Stimulated activated CD8-positive, alpha-beta memory T cell treated with anti-CD3 and anti-CD28 coated beads, Interleukin-15, amount 100 ng/mL, for 48 hours (primary cell): Measurements from ENCODE around the gene OR10H4.
"Not testable (repeated sequence)": the region's sequence is repeated elsewhere in the genome, so short reads cannot be mapped to it uniquely, and the experiment has no call there.

Experiments
- DNase-seq, 2 donors: peaks; one replicate each; pipeline ENCODE4 v3.0.0-alpha.2; 2020; ENCODE audit warnings: low read depth in 2 of 2

OR10H4 gene, protein sequence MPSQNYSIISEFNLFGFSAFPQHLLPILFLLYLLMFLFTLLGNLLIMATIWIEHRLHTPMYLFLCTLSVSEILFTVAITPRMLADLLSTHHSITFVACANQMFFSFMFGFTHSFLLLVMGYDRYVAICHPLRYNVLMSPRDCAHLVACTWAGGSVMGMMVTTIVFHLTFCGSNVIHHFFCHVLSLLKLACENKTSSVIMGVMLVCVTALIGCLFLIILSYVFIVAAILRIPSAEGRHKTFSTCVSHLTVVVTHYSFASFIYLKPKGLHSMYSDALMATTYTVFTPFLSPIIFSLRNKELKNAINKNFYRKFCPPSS

GRCh38 chr19:15948223-15949058 is at the start of gene OR10H4:
Gene OR10H4 (plus strand): TSS chr19:15949008. CDS start chr19:15949008, 0 bp downstream.
- DNase-seq, result no peak

- DNase-seq, result not testable (repeated sequence)
These were observed 49.2 kb upstream of the OR10H4 start for GRCh38 chr19:15899561-15899960.

DNA sequence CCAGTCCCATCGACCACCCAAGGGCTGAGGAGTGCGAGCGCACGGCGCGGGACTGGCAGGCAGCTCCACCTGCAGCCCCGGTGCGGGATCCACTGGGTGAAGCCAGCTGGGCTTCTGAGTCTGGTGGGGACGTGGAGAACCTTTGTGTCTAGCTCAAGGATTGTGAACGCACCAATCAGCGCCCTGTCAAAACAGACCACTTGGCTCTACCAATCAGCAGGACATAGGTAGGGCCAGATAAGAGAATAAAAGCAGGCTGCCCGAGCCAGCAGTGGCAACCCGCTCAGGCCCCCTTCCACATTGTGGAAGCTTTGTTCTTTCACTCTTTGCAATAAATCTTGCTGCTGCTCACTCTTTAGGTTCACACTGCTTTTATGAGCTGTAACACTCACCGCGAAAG is 48.8 kb upstream of the OR10H4 start:
- DNase-seq, result not testable (repeated sequence)

- no peak for DNase-seq
These were observed 48.3 kb upstream of the OR10H4 start for GRCh38 chr19:15900504-15900903.

DNA sequence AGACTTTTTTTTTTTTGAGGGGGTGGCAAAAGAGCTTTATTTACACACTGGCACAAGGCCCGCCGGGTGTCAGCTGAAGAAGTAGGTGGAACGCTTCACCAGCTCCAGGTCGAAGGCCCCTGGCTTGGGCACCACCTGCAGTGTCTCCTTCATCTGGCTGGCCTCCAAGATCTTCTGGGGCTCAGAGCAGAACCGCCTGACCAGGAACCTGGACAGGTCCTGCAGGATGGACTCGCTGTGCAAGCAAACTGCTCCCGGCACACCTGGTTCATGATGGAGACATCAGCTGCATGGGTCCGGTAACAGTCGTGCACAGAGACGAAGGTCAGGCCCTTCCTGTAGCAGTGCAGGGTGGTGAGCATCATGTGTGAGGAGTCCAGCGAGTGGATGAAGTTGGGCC is 46.6 kb upstream of the OR10H4 start:
- no peak for DNase-seq

DNA sequence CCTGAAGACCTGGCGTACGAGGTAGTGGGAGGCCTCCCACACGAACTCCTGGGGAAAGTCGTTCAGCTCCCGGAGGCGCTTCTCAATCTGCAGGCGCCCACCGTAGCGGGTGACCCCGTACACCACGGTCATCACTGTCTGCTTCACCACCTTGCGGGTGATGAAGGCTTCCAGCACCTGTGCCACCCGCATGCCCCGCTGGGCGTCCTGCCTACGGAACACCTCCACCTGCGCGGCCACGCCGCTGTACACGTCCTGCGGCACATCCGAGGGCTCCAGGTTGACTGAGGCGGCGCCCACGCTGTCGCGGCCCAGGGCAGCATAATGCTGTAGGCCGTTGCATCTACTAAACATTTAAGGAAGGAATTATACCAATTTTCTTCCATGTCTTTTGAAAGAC is 45.9 kb upstream of the OR10H4 start:
- not testable (repeated sequence) for DNase-seq

DNA sequence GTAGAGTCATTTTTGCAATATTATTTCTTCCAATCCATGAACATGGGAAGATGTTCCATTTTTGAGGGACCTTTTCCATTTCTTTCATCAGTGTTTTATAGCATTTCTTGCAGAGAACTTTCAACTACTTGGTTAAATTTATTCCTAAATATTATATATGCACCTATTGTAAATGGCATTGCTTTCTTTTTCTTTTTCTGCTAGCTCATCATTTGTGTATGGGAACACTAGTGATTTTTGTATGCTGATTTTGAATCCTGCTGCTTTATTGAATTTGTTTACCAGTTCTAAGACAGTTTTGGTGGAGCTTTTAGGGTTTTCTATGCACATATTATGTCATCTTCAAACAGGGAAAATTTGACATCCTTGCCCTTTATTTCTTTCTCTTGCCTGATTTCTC is 43.8 kb upstream of the OR10H4 start:
- DNase-seq, result no peak

GRCh38 chr19:15911599-15912235 is 37.1 kb upstream of the OR10H4 start:
- no peak for DNase-seq

DNA sequence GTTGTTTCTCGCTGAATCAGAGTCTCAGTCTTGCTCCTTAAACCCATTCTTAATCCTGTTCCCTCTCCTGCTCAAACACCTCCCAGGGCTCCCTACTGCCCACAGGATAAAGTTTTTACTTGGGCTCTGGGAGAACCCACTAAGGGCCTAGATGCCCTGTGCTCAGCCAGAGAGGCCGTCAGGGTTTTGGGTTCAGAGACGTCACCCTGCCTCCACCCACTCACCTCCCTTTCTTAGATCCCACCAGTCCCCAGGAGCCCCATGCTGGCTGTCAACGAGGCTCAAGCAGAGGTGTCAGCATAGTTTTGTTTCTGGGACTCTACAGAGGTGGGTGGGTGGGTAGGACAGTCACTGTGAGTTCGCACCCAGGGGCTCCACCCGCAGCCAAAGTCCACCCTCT is 35.4 kb upstream of the OR10H4 start:
- no peak for DNase-seq

- DNase-seq, result no peak
These were observed 35.0 kb upstream of the OR10H4 start for GRCh38 chr19:15913830-15914229.

DNA sequence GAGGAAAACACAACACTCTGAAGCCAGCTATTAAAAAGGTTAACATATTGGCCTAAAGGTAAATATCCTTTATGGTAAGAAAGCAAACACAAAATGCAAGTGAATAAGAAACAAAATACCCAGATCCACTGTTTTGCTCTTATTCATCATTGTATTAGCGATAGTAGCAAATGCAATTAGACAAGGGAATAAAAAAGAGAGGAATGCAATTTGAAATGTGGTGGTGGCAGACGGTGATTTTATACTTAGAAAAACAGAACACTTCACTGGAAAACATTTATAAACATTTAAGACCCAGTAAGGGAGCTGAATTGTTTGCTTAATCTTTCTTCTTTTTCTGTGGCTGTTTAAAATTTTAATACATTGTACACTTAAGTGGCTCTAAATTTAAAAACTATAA is 33.7 kb upstream of the OR10H4 start:
- DNase-seq, result no peak

- DNase-seq, result no peak
These were observed 29.6 kb upstream of the OR10H4 start for GRCh38 chr19:15919243-15919642.

DNA sequence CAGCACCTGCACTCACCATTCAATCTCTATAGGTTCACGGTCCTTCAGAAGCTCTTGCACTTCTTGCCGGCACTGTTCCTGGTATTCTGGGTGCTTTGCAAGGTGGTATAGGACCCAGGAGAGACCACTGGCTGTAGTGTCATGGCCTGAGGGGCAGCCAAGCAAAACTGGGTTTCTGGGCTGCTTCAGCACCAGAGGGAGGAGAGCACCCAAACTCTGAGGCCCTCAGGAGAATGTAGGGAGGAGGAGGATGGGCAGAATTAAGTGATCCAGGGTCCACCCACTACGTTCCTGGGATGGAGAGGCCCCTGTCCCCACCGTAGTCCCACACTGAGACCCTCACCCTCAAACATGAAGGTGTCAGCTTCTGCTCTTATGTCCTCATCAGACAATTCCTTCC is 26.8 kb upstream of the OR10H4 start:
- no peak for DNase-seq

- no peak for DNase-seq
These were observed 25.1 kb upstream of the OR10H4 start for GRCh38 chr19:15923702-15924101.

DNA sequence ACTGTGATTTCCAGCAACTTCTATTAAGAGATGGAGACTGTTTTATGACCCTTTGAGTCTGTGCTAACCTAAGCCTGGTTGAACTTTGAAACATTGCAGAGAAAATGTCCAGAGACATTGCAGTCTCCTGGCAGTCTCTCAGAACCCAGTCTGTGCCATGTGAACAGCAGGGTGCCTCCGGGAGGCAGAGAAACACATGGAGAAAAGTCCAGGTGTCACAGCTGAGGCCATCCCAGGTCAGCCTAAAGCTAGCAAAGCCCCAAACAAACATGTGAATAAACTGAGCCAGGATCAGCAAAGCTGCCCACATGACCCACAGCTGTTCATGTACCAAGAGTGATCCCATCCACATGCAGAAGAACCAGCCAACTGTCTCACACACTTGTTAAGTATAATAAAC is 22.3 kb upstream of the OR10H4 start:
- no peak for DNase-seq

GRCh38 chr19:15928321-15928720 is 20.5 kb upstream of the OR10H4 start:
- no peak for DNase-seq

- peak in 1 of 2 donors; percentile 11 for DNase-seq
These were observed 15.0 kb upstream of the OR10H4 start for GRCh38 chr19:15933761-15934331.

- no peak for DNase-seq
These were observed 14.3 kb upstream of the OR10H4 start, which contains the start of gene CYP4F11 for GRCh38 chr19:15934332-15935078. Gene CYP4F11 (minus strand): TSS chr19:15934529. CDS start chr19:15934408, 121 bp downstream.

DNA sequence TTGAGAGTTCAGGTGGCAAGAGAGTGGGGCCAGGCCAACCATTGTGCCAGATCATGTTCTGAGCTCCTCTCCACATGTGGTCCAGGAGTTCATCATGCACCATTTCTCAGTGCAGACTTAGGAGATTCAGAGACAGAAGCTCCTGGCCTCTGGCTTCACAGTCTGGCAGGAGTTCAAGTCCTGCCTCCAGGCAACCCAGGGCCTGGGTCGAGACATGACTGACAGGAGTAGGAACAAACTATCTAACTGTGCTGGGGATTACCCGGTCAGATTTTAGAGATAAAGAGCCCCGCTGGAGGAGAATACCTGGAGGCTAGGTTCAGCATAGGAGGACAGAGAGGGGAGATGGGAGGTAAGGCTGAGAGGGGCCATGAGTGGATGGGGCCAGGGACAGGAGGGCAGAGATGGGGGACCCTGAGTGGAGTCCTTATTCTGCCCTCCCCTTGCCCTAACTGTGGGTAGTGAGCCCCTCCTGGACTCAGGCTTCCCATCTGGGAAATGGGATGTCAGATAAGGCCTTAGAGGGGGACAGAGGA is 13.6 kb upstream of the OR10H4 start:
- no peak for DNase-seq

DNA sequence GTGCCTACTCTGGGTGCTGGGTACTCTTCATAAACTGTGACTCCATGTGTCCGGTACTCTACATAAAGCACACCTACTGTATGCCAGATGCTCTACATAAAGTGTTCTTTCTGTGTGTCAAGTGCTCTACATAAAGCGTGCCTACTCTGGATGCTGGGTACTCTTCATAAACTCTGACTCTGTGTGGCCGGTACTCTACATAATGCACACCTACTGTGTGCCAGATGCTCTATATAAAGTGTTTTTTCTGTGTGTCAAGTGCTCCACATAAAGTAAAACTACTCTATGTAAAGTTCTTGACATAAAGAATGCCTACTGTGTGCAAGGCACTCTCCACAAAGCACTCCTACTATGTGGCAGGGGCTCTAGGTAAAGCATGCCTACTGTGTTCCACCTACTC is 12.6 kb upstream of the OR10H4 start:
- no peak for DNase-seq

GRCh38 chr19:15936950-15937349 is 11.9 kb upstream of the OR10H4 start:
- no peak for DNase-seq
